Measurements from ENCODE around the gene MICU1. TPM values are rescaled to one million over a fixed set of nuclear protein-coding genes. Genes with fewer than 3 reads are reported as not detected.

MICU1 gene
- polyA plus RNA-seq, 1 donor = 111 TPM

GRCh38 chr10:72325243-72326175, 300.4 kb downstream of the MICU1 start:
- DNase-seq = peak; percentile 85

- DNase-seq = no peak
These were observed 302.1 kb downstream of the MICU1 start for GRCh38 chr10:72323771-72324191.

- no peak for DNase-seq
These were observed 302.6 kb downstream of the MICU1 start for GRCh38 chr10:72323108-72323749.

- no peak for DNase-seq
These were observed 303.4 kb downstream of the MICU1 start for GRCh38 chr10:72322280-72323058.

- no peak for DNase-seq
These were observed 303.9 kb downstream of the MICU1 start for GRCh38 chr10:72322030-72322279.

GRCh38 chr10:72321248-72322029, 304.4 kb downstream of the MICU1 start:
- no peak for DNase-seq

GRCh38 chr10:72320676-72321247, 305.1 kb downstream of the MICU1 start:
- no peak for DNase-seq

GRCh38 chr10:72319416-72320254, 306.2 kb downstream of the MICU1 start:
- peak; percentile 89 for DNase-seq

- DNase-seq = no peak
These were observed 307.2 kb downstream of the MICU1 start for GRCh38 chr10:72318418-72319262.

Other genes starting within 250 kb of the MICU1 start
- 121 TPM for gene MCU, start 66.1 kb upstream of the MICU1 start, polyA plus RNA-seq (ENCODE audit: insufficient read length)